CD4-positive, alpha-beta memory T cell (primary cell): Measurements from ENCODE around the gene XCL1. TPM values are rescaled to one million over a fixed set of nuclear protein-coding genes. Genes with fewer than 3 reads are reported as not detected.
"Not testable (repeated sequence)": the region's sequence is repeated elsewhere in the genome, so short reads cannot be mapped to it uniquely, and the experiment has no call there.

Experiments used
- CTCF ChIA-PET: fragments of 350-600 bp; sonication (Branson Sonifier 250); formaldehyde crosslinking; loops from one replicate; lab custom pipeline; 2021; ENCODE audit warnings: inconsistent platforms; ENCODE audit not compliant: partially characterized antibody; lab: Charles Lee
- POLR2A ChIA-PET: fragments of 350-600 bp; sonication (Branson Sonifier 250); formaldehyde crosslinking; loops from one replicate; lab custom pipeline; 2021; ENCODE audit not compliant: partially characterized antibody; lab: Charles Lee
- DNase-seq, 5 donors: peaks; one replicate each; pipeline versions ENCODE4 v3.0.0 to v3.0.0-alpha.2; 2020 to 2022; ENCODE audit warnings: mixed read lengths in 1 of 5
- H3K27ac ChIP-seq: one replicate; pipeline ENCODE4 v1.7.0; 2013; ENCODE audit warnings: low read depth, low read length
- H3K27me3 ChIP-seq: 2 replicates; pipeline ENCODE4 v1.7.0; 2013; ENCODE audit warnings: mild to moderate bottlenecking, low read length, moderate library complexity; ENCODE audit not compliant: insufficient read depth
- H3K36me3 ChIP-seq: 2 replicates; pipeline ENCODE4 v1.7.0; 2013; ENCODE audit warnings: mild to moderate bottlenecking, low read length, moderate library complexity; ENCODE audit not compliant: insufficient read depth
- H3K4me1 ChIP-seq: 2 replicates; pipeline ENCODE4 v1.7.0; 2013; ENCODE audit warnings: mild to moderate bottlenecking, low read length, moderate library complexity; ENCODE audit not compliant: insufficient read depth
- H3K4me3 ChIP-seq, 2 donors: one replicate each; pipeline ENCODE4 v1.7.0; 2013; ENCODE audit warnings: low read length in 2 of 2, mild to moderate bottlenecking in 1 of 2
- H3K9me3 ChIP-seq, 2 donors: one replicate each; pipeline ENCODE4 v1.7.0; 2013; ENCODE audit warnings: low read length in 2 of 2, control low read depth in 1 of 2; ENCODE audit not compliant: control insufficient read depth in 1 of 2
- H3K27ac Mint-ChIP-seq, 7 donors: one replicate each; pipeline ENCODE4 v1.8.0; 2020 to 2021; ENCODE audit warnings: mixed read lengths in 7 of 7, mild to moderate bottlenecking in 6 of 7, inconsistent platforms in 3 of 7, moderate library complexity in 3 of 7
- H3K27me3 Mint-ChIP-seq, 2 donors: one replicate each; pipeline ENCODE4 v1.8.0; 2020 to 2021; ENCODE audit warnings: mixed read lengths in 2 of 2
- H3K36me3 Mint-ChIP-seq, 2 donors: one replicate each; pipeline ENCODE4 v1.8.0; 2020 to 2021; ENCODE audit warnings: mixed read lengths in 2 of 2, inconsistent platforms in 1 of 2, mild to moderate bottlenecking in 1 of 2
- H3K4me1 Mint-ChIP-seq, 4 donors: one replicate each; pipeline ENCODE4 v1.8.0; 2020 to 2021; ENCODE audit warnings: mixed read lengths in 4 of 4, mild to moderate bottlenecking in 1 of 4
- H3K4me3 Mint-ChIP-seq, 8 donors: one replicate each; pipeline ENCODE4 v1.8.0; 2020 to 2021; ENCODE audit warnings: mixed read lengths in 8 of 8, mild to moderate bottlenecking in 7 of 8, moderate library complexity in 6 of 8, inconsistent platforms in 3 of 8
- H3K9me3 Mint-ChIP-seq, 8 donors: one replicate each; pipeline ENCODE4 v1.8.0; 2020 to 2021; ENCODE audit warnings: mixed read lengths in 8 of 8, mild to moderate bottlenecking in 5 of 8, inconsistent platforms in 3 of 8, moderate library complexity in 1 of 8
- intact Hi-C: fragments of 100-400 bp; cut with micrococcal nuclease; formaldehyde crosslinking; loops from one replicate; pipeline ENCODE4 v1.15.1; 2023
- polyA plus RNA-seq, 2 donors: library from polyadenylated mRNA; unstranded; fragments of 300-500 nt; fragmentation: Illumina TruSeq; gene quantifications; one replicate each; pipeline ENCODE4 v1.2.3, GENCODE V29; 2021
- total RNA-seq, 2 experiments: library from RNA; stranded (reverse); gene quantifications; one replicate each; pipeline ENCODE4 v1.2.3, GENCODE V29; 2021

The XCL1 gene, protein sequence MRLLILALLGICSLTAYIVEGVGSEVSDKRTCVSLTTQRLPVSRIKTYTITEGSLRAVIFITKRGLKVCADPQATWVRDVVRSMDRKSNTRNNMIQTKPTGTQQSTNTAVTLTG
- total RNA-seq (under 1 TPM; 0.55 to 0.64 TPM), polyA plus RNA-seq (1 to 10 TPM in 1 of 2 donors, under 1 TPM in 1; 0.19 to 1.1 TPM)

GRCh38 chr1:168576245-168576688, at the start of gene XCL1:
XCL1 (plus strand) TSS chr1:168576605; CDS start chr1:168576638, 33 bp downstream.
- CTCF ChIA-PET, H3K9me3 Mint-ChIP-seq, H3K27ac ChIP-seq, H3K4me3 ChIP-seq, H3K27me3 Mint-ChIP-seq, H3K27me3 ChIP-seq, intact Hi-C loops, H3K36me3 ChIP-seq, POLR2A ChIA-PET, H3K4me1 ChIP-seq, H3K9me3 ChIP-seq, H3K36me3 Mint-ChIP-seq: not testable (repeated sequence)
- H3K4me3 Mint-ChIP-seq: peak within 1 kb of the TSS in 4 of 8 donors; percentile 10 to 60 (median 59)
- DNase-seq: peak in 2 of 5 donors; percentile 0 to 3
- peaks cover 10 to 22% (median 16%) of the 10 kb centered on the region in 4 donors for H3K4me1 Mint-ChIP-seq
- peak within 1 kb of the TSS in 1 of 7 donors; percentile 63 for H3K27ac Mint-ChIP-seq

- Histone ChIP-seq H3K4me1 (peaks cover 50% of the 10 kb centered on the region), H3K27me3 (no peaks in the 10 kb centered on the region), H3K9me3 (no peaks in the 10 kb centered on the region), H3K27ac (no peak overlapping the region), H3K4me3 (no peak overlapping the region), H3K36me3 (no peaks in the 10 kb centered on the region)
- CTCF ChIA-PET: no interaction called here
- POLR2A ChIA-PET: no interaction called here
- Mint-ChIP-seq H3K9me3 (no peaks in the 10 kb centered on the region), H3K4me3 (peak overlapping the region in 1 of 8 donors; percentile 50), H3K27ac (peak overlapping the region in 1 of 7 donors; percentile 62), H3K4me1 (peaks cover 28 to 53% (median 45%) of the 10 kb centered on the region in 4 donors), H3K36me3 (no peaks in the 10 kb centered on the region), H3K27me3 (no peaks in the 10 kb centered on the region)
- intact Hi-C loops: no loop called here
- no peak for DNase-seq
Observed at GRCh38 chr1:168529518-168529917, 46.9 kb upstream of the XCL1 start.

DNA sequence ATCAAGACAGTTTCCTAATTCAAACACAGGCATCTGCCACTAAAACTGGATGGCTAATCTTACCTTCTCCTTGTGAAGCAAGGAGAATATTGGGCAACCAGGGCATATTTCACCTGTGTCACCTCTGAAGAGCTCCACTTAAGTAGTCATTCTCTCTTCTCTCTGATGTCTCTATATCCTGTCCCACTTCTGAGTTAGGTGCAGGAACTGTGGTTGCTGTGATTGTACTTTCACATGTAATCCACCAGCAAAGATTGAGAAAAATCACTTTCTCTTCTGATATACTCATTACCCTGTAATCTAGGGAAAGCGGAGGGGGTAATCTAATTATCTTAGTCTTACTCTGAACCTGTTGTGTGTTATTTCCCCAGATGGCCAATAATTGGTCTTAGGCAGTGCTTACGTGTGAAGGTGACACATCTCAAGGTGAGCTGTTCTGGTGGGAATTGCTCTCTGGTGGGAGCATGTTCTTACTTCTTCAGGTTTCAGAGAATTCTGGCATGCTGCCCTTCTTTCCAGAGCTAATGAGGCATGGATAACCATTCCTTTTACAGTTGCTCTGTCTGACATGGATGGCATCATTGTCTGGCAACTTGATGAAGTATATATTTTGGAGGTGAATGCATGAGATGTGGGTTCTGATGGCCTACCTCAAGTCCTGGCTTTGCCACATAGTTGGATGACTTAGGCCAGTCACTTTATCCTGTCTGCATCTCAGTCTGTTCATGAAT, 44.6 kb upstream of the XCL1 start:
- H3K27ac Mint-ChIP-seq: peak overlapping the region in 6 of 7 donors; percentile 8 to 87 (median 45)
- H3K4me3 Mint-ChIP-seq: peak overlapping the region; percentile 6 to 91 (median 57)
- intact Hi-C loops: loop anchor here (1.0 to 5.0 kb wide), 5 partner anchors 9 to 189 kb away; no protein-coding TSS in a partner anchor
- peaks cover 0 to 2% of the 10 kb centered on the region in 2 donors for H3K36me3 Mint-ChIP-seq
- H3K4me1 Mint-ChIP-seq: peaks cover 47 to 75% (median 65%) of the 10 kb centered on the region in 4 donors
- CTCF ChIA-PET: interaction anchor here (1.8 to 2.3 kb wide), 3 partner anchors 12 to 189 kb away, joined by 5 to 13 read pairs (median 6); no protein-coding TSS in a partner anchor
- H3K27ac ChIP-seq: no peak overlapping the region
- H3K36me3 ChIP-seq: no peaks in the 10 kb centered on the region
- H3K9me3 ChIP-seq: no peaks in the 10 kb centered on the region
- POLR2A ChIA-PET: interaction anchor here (1.0 to 2.1 kb wide), 7 partner anchors 9 to 92 kb away, joined by 3 to 13 read pairs (median 4); no protein-coding TSS in a partner anchor
- H3K4me3 ChIP-seq: no peak overlapping the region
- H3K27me3 Mint-ChIP-seq: no peaks in the 10 kb centered on the region
- peak; percentile 48 to 67 (median 59) for DNase-seq
- peaks cover 73% of the 10 kb centered on the region for H3K4me1 ChIP-seq
- no peaks in the 10 kb centered on the region for H3K27me3 ChIP-seq
- peaks cover 0 to 1% (median 0%) of the 10 kb centered on the region in 8 donors for H3K9me3 Mint-ChIP-seq

- no peaks in the 10 kb centered on the region for H3K9me3 ChIP-seq
- H3K27ac ChIP-seq: no peak overlapping the region
- peaks cover 66% of the 10 kb centered on the region for H3K4me1 ChIP-seq
- ChIA-PET POLR2A (interaction anchor here (0.7 to 3.6 kb wide), 18 partner anchors 15 to 832 kb away, joined by 3 to 40 read pairs (median 6); partner anchors contain the start of genes BLZF1 and NME7), CTCF (interaction anchor here (0.7 to 2.6 kb wide), 13 partner anchors 14 to 813 kb away, joined by 3 to 11 read pairs (median 5); no protein-coding TSS in a partner anchor)
- peak overlapping the region; percentile 34 to 84 (median 72) for H3K4me3 Mint-ChIP-seq
- no peaks in the 10 kb centered on the region for H3K27me3 ChIP-seq
- peaks cover 53 to 87% (median 69%) of the 10 kb centered on the region in 4 donors for H3K4me1 Mint-ChIP-seq
- no peaks in the 10 kb centered on the region for H3K27me3 Mint-ChIP-seq
- H3K36me3 Mint-ChIP-seq: peaks cover 0 to 3% of the 10 kb centered on the region in 2 donors
- peak overlapping the region in 1 of 2 donors; percentile 16 for H3K4me3 ChIP-seq
- H3K9me3 Mint-ChIP-seq: peaks cover 0 to 14% (median 0%) of the 10 kb centered on the region in 8 donors
- H3K36me3 ChIP-seq: no peaks in the 10 kb centered on the region
- intact Hi-C loops: loop anchor here (1.0 kb wide), 1 partner anchor 96 kb away; no protein-coding TSS in a partner anchor
- DNase-seq: peak; percentile 47 to 63 (median 57)
- H3K27ac Mint-ChIP-seq: peak overlapping the region; percentile 45 to 93 (median 78)
Observed at GRCh38 chr1:168535536-168535935, 40.9 kb upstream of the XCL1 start.

GRCh38 chr1:168540798-168541197, 35.6 kb upstream of the XCL1 start:
- CTCF ChIA-PET, H3K27ac ChIP-seq, H3K4me3 ChIP-seq, H3K36me3 ChIP-seq, POLR2A ChIA-PET, H3K4me3 Mint-ChIP-seq, H3K9me3 ChIP-seq, DNase-seq, H3K36me3 Mint-ChIP-seq, H3K27me3 Mint-ChIP-seq, intact Hi-C loops, H3K27me3 ChIP-seq: not testable (repeated sequence)
- Mint-ChIP-seq H3K9me3 (peaks cover 0 to 14% (median 0%) of the 10 kb centered on the region in 8 donors), H3K4me1 (peaks cover 24 to 47% (median 39%) of the 10 kb centered on the region in 4 donors), H3K27ac (peak overlapping the region in 1 of 7 donors; percentile 36)
- H3K4me1 ChIP-seq: peaks cover 17% of the 10 kb centered on the region

DNA sequence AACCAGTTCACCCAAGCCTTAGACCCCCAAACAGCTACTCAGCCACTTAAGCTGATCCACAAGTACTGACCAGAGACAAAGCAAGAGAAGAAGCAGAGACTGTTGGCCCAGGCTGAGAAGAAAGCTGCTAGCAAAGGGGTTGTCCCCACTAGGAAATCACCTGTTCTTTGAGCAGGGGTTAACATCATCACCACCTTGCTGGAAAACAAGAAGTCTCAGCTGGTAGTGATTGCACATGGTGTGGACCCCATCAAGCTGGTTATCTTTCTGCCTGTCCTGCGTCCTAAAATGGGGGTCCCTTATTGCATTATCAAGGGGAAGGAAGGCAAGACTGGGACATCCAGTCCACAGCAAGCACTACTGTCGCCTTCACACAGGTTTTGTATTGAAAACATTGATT, 33.4 kb upstream of the XCL1 start:
- H3K4me3 ChIP-seq, intact Hi-C loops, H3K27ac ChIP-seq: not testable (repeated sequence)

More for the DNA sequence above, 33.4 kb upstream of the XCL1 start:
- peak overlapping the region in 1 of 8 donors; percentile 68 for H3K4me3 Mint-ChIP-seq
- H3K4me1 ChIP-seq, H3K36me3 Mint-ChIP-seq, H3K27me3 Mint-ChIP-seq, H3K9me3 Mint-ChIP-seq, H3K27me3 ChIP-seq, H3K36me3 ChIP-seq, DNase-seq, POLR2A ChIA-PET, H3K9me3 ChIP-seq, CTCF ChIA-PET: not testable (repeated sequence)
- H3K27ac Mint-ChIP-seq: peak overlapping the region in 1 of 7 donors; percentile 60
- H3K4me1 Mint-ChIP-seq: peaks cover 4 to 26% (median 21%) of the 10 kb centered on the region in 4 donors
